HepG2 (cell line): Measurements from ENCODE around the gene UBR3. TPM values are rescaled to one million over a fixed set of nuclear protein-coding genes. Genes with fewer than 3 reads are reported as not detected.

ENCODE experiments used
- ATAC-seq: fragments of 200-7000 bp; cut with Tn5 transposase; 3 replicates; pipeline ENCODE4 v1.9.1; 2020; ENCODE audit warnings: mild to moderate bottlenecking, moderate library complexity
- BruUV-seq: library from RNA; stranded (reverse); fragments of 400-500 nt; replicated peaks from 2 replicates; lab custom pipeline; 2021; lab: Mats Ljungman, UMichigan
- CTCF ChIA-PET: fragments of 300-600 bp; formaldehyde crosslinking; extraction: SDS; loops from one replicate; lab custom pipeline; 2021; ENCODE audit warnings: low total read pairs, inconsistent platforms, low intra/inter-chr PET ratio; lab: Yijun Ruan, JAX
- POLR2A ChIA-PET: fragments of 350-600 bp; sonication (Branson Sonifier 250); formaldehyde crosslinking; loops from one replicate; lab custom pipeline; 2020; ENCODE audit warnings: antibody characterized with exemption, inconsistent platforms; lab: Yijun Ruan, JAX
- DNase-seq: peaks from one replicate; pipeline ENCODE4 v3.0.0-alpha.2; 2015; ENCODE audit warnings: low spot score
- FAIRE-seq: peaks from 3 replicates; lab custom pipeline; 2011; peaks lifted over from hg19 to GRCh38; lab: Jason Lieb, UNC
- H2AFZ ChIP-seq: one replicate; pipeline ENCODE4 v1.6.1; 2011; ENCODE audit warnings: low read length, inconsistent platforms
- H3K27ac ChIP-seq: fragments of 300-600 bp; 3 replicates; pipeline ENCODE4 v1.8.0; 2011; ENCODE audit warnings: mixed run types, mild to moderate bottlenecking, mixed read lengths, low read length, inconsistent platforms; ENCODE audit not compliant: insufficient read depth; ENCODE audit errors: extremely low read length
- H3K27me3 ChIP-seq, 2 experiments: fragments of 200-600 bp in 1 of 2; 2 replicates in 1 of 2; 3 replicates in 1 of 2; pipeline versions ENCODE4 v1.6.0 to v1.8.0; 2011; ENCODE audit warnings: low read length in 2 of 2, mild to moderate bottlenecking in 2 of 2, moderate library complexity in 2 of 2, inconsistent platforms in 1 of 2; ENCODE audit not compliant: insufficient read depth in 2 of 2, control insufficient read depth in 1 of 2
- H3K36me3 ChIP-seq, 2 experiments: fragments of 200-600 bp in 1 of 2; replicated peaks in 1 of 2; 2 replicates in 1 of 2; 3 replicates in 1 of 2; pipeline versions ENCODE4 v1.5.1 to v1.8.0; 2011; ENCODE audit warnings: low read length in 2 of 2, inconsistent platforms in 1 of 2; ENCODE audit not compliant: insufficient read depth in 2 of 2, control insufficient read depth in 1 of 2
- H3K4me1 ChIP-seq: 2 replicates; pipeline ENCODE4 v1.5.1; 2012; ENCODE audit warnings: low read length, inconsistent platforms; ENCODE audit not compliant: insufficient read depth
- H3K4me2 ChIP-seq: 2 replicates; pipeline ENCODE4 v1.6.0; 2011; ENCODE audit warnings: low read depth, low read length, inconsistent platforms
- H3K4me3 ChIP-seq, 3 experiments: fragments of 200-600 bp in 1 of 3; sonication (generic), shearing (Covaris generic) in 1 of 3; replicated peaks in 1 of 3; 2 replicates each; pipeline ENCODE4 v1.5.1; 2011 to 2016; ENCODE audit warnings: low read length in 3 of 3, inconsistent platforms in 2 of 3, low read depth in 2 of 3, mild to moderate bottlenecking in 2 of 3, control low read depth in 1 of 3, mixed read lengths in 1 of 3; ENCODE audit not compliant: insufficient read depth in 1 of 3
- H3K79me2 ChIP-seq: one replicate; pipeline ENCODE4 v1.6.1; 2011; ENCODE audit warnings: low read length, inconsistent platforms; ENCODE audit not compliant: insufficient read depth
- H3K9ac ChIP-seq: 2 replicates; pipeline ENCODE4 v1.6.0; 2011; ENCODE audit warnings: mild to moderate bottlenecking, low read depth, low read length, inconsistent platforms; ENCODE audit not compliant: insufficient read depth
- H3K9me3 ChIP-seq: 2 replicates; pipeline ENCODE4 v1.5.1; 2012; ENCODE audit warnings: mild to moderate bottlenecking, low read length
- H4K20me1 ChIP-seq: 2 replicates; pipeline ENCODE4 v1.6.0; 2011; ENCODE audit warnings: inconsistent platforms, mild to moderate bottlenecking, low read length, moderate library complexity; ENCODE audit not compliant: insufficient read depth
- HNRNPK ChIP-seq: fragments of 200-400 bp; formaldehyde crosslinking; IDR thresholded peaks from 2 replicates; pipeline ENCODE4 v1.6.1; 2018; ENCODE audit warnings: low read length, low read depth, moderate library complexity, mild to moderate bottlenecking; ENCODE audit not compliant: poor library complexity, severe bottlenecking
- MED13 ChIP-seq: sonication (generic); formaldehyde crosslinking; IDR thresholded peaks from 2 replicates; pipeline ENCODE4 v1.5.0; 2020; ENCODE audit warnings: missing genetic modification reagents
- ZNF274 ChIP-seq: sonication (generic); formaldehyde crosslinking; IDR thresholded peaks from 2 replicates; pipeline ENCODE4 v1.5.1; 2020; ENCODE audit warnings: mild to moderate bottlenecking, missing genetic modification reagents
- WGBS: methylation state at CpG from one replicate; pipeline ENCODE4 v1.1.6; 2017; ENCODE audit warnings: low lambda C conversion rate; 5-methylcytosine and 5-hydroxymethylcytosine counted together
- in situ Hi-C: cut with HindIII; loops from 2 replicates; pipeline ENCODE4 v1.10.0; 2017; ENCODE audit warnings: low pct_unique_long_range_greater_than_20kb; ENCODE audit not compliant: extremely low pct_ligation_motif_present
- intact Hi-C: fragments of 100-400 bp; cut with micrococcal nuclease; formaldehyde crosslinking; loops from one replicate; pipeline ENCODE4 v1.10.0; 2022; ENCODE audit not compliant: unreplicated experiment
- polyA plus RNA-seq, 8 experiments: library from polyadenylated mRNA; depleted of rRNA in 3 of 8; stranded (reverse) in 7 of 8; unstranded in 1 of 8; fragments of >200 nt; fragmentation: Illumina TruSeq in 4 of 8; extraction: Trizol in 4 of 8; gene quantifications; 2 replicates each; pipeline versions ENCODE4 v1.2.1 to v1.2.3, GENCODE V29; 2011 to 2016; ENCODE audit warnings: low read depth in 4 of 8, missing spikeins in 1 of 8, mixed read lengths in 1 of 8; ENCODE audit not compliant: insufficient read depth in 1 of 8
- total RNA-seq, 5 experiments: library from RNA; depleted of rRNA; stranded (reverse); fragments of >200 nt; fragmentation: Illumina TruSeq; extraction: Trizol; gene quantifications; 2 replicates each; pipeline ENCODE4 v1.2.3, GENCODE V29; 2016; ENCODE audit warnings: low read depth in 1 of 5
- TF ChIP-seq, protein P1 (sequence below): sonication (generic); formaldehyde crosslinking; IDR thresholded peaks from 2 replicates; pipeline ENCODE4 v1.8.1; 2023; ENCODE audit warnings: mild to moderate bottlenecking, missing genetic modification reagents
- TF ChIP-seq, protein P2 (sequence below): IDR thresholded peaks from 2 replicates; pipeline ENCODE4 v1.6.1; 2016; ENCODE audit warnings: low read depth, control low read depth
- TF ChIP-seq, protein P3 (sequence below): sonication (generic); formaldehyde crosslinking; IDR thresholded peaks from 2 replicates; pipeline ENCODE4 v1.4.0; 2020; ENCODE audit warnings: missing genetic modification reagents

The UBR3 gene
- total and polyA plus RNA-seq, 2 of the 13 experiments (the other 11 are each of a cell fraction or from before 2014, with no cell fraction given) = 15.1 to 28.0 TPM

GRCh38 chr2:169868951-169869350 is 41.7 kb downstream of the UBR3 start:
- Histone ChIP-seq H2AFZ (no peak overlapping the region), H3K9ac (no peak overlapping the region), H3K27me3 (no peaks in the 10 kb centered on the region), H3K36me3 (no peaks in the 10 kb centered on the region), H3K4me2 (no peak overlapping the region), H3K27ac (no peak overlapping the region), H3K79me2 (peaks cover 37% of the 10 kb centered on the region), H4K20me1 (no peaks in the 10 kb centered on the region), H3K4me1 (no peaks in the 10 kb centered on the region), H3K4me3 (no peak overlapping the region), H3K9me3 (no peaks in the 10 kb centered on the region)
- POLR2A ChIA-PET = no interaction called here
- no TSS peak for BruUV-seq
- 98% methylated on average over 7 of the region's 7 CpGs for WGBS
- ATAC-seq (no peak), DNase-seq (no peak), FAIRE-seq (no peak)
- CTCF ChIA-PET = no interaction called here
- intact Hi-C loops = no loop called here
- in situ Hi-C loops = no loop called here
- TF ChIP-seq, protein P1, sequence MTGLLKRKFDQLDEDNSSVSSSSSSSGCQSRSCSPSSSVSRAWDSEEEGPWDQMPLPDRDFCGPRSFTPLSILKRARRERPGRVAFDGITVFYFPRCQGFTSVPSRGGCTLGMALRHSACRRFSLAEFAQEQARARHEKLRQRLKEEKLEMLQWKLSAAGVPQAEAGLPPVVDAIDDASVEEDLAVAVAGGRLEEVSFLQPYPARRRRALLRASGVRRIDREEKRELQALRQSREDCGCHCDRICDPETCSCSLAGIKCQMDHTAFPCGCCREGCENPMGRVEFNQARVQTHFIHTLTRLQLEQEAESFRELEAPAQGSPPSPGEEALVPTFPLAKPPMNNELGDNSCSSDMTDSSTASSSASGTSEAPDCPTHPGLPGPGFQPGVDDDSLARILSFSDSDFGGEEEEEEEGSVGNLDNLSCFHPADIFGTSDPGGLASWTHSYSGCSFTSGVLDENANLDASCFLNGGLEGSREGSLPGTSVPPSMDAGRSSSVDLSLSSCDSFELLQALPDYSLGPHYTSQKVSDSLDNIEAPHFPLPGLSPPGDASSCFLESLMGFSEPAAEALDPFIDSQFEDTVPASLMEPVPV (CRISPR knock-in tag) = no peak
- TF ChIP-seq, protein P2, sequence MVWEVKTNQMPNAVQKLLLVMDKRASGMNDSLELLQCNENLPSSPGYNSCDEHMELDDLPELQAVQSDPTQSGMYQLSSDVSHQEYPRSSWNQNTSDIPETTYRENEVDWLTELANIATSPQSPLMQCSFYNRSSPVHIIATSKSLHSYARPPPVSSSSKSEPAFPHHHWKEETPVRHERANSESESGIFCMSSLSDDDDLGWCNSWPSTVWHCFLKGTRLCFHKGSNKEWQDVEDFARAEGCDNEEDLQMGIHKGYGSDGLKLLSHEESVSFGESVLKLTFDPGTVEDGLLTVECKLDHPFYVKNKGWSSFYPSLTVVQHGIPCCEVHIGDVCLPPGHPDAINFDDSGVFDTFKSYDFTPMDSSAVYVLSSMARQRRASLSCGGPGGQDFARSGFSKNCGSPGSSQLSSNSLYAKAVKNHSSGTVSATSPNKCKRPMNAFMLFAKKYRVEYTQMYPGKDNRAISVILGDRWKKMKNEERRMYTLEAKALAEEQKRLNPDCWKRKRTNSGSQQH (CRISPR knock-in tag) = no peak
- TF ChIP-seq, protein P3, sequence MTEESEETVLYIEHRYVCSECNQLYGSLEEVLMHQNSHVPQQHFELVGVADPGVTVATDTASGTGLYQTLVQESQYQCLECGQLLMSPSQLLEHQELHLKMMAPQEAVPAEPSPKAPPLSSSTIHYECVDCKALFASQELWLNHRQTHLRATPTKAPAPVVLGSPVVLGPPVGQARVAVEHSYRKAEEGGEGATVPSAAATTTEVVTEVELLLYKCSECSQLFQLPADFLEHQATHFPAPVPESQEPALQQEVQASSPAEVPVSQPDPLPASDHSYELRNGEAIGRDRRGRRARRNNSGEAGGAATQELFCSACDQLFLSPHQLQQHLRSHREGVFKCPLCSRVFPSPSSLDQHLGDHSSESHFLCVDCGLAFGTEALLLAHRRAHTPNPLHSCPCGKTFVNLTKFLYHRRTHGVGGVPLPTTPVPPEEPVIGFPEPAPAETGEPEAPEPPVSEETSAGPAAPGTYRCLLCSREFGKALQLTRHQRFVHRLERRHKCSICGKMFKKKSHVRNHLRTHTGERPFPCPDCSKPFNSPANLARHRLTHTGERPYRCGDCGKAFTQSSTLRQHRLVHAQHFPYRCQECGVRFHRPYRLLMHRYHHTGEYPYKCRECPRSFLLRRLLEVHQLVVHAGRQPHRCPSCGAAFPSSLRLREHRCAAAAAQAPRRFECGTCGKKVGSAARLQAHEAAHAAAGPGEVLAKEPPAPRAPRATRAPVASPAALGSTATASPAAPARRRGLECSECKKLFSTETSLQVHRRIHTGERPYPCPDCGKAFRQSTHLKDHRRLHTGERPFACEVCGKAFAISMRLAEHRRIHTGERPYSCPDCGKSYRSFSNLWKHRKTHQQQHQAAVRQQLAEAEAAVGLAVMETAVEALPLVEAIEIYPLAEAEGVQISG (CRISPR knock-in tag) = no peak
- TF ChIP-seq ZNF274 (CRISPR knock-in tag) = no peak
- TF ChIP-seq MED13 (CRISPR knock-in tag) = no peak
- no peak for TF ChIP-seq HNRNPK
